Suppressor macrophage (primary cell): ENCODE data around the gene BAZ1A.

Experiments used
- DNase-seq, 4 experiments: peaks; one replicate each; pipeline ENCODE4 v3.0.0-alpha.2; 2020 to 2022
- total RNA-seq, 17 experiments: gene quantifications; one replicate each; lab custom pipeline; 2026; ENCODE audit warnings: mixed read lengths in 6 of 17, inconsistent platforms in 3 of 17; lab: John Stamatoyannopoulos, UW

Gene BAZ1A
- 99.9 to 721 (median 195) reads per million in 17 experiments for total RNA-seq

GRCh38 chr14:34875031-34875922, at the start of gene BAZ1A:
TSS of gene BAZ1A (minus strand) at chr14:34875360. CDS start at chr14:34874604, 756 bp downstream.
- peak; percentile 83 to 95 (median 90) for DNase-seq

DNA sequence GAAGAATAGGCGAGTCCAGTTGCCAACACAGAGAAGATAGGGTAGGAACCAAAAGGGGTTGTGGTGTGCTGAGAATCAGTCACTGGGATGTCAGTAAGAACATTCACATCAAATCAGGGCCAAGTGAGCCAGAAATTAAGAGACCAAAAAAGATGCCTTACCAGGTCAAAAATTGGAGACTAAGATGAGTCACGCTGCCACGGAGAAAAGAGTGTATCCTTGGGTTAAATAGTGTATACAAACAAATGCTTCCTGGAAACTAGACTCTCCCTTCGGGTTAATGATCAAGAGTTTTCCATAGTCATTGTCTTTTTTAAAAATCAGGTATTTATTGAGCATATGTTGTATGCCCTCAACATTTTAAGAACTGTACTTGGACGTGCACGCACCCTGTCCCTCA, 45.2 kb upstream of the BAZ1A start:
- no peak for DNase-seq

- DNase-seq = no peak
Observed at GRCh38 chr14:34913619-34914018, 38.5 kb upstream of the BAZ1A start.

GRCh38 chr14:34912966-34913365, 37.8 kb upstream of the BAZ1A start:
- no peak for DNase-seq

DNA sequence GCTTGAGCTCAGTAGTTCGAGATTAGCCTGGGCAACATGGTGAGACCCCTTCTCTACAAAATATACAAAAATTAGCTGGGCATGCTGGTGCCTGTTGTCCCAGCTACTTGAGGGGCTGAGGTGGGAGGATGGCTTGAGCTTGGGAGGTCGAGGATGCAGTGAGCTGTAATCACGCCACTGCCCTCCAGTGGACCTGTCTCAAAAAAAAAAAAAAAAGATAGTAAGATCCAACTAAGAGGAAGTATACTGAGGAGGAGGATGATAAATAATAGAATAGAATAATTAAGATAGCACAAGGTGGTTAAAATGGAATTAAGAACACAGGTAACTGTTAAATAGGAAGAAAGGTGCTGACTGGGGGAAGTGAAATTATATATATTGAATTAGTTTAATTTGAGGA, 37.0 kb upstream of the BAZ1A start:
- peak in 1 of 4 experiments; percentile 3 for DNase-seq

DNA sequence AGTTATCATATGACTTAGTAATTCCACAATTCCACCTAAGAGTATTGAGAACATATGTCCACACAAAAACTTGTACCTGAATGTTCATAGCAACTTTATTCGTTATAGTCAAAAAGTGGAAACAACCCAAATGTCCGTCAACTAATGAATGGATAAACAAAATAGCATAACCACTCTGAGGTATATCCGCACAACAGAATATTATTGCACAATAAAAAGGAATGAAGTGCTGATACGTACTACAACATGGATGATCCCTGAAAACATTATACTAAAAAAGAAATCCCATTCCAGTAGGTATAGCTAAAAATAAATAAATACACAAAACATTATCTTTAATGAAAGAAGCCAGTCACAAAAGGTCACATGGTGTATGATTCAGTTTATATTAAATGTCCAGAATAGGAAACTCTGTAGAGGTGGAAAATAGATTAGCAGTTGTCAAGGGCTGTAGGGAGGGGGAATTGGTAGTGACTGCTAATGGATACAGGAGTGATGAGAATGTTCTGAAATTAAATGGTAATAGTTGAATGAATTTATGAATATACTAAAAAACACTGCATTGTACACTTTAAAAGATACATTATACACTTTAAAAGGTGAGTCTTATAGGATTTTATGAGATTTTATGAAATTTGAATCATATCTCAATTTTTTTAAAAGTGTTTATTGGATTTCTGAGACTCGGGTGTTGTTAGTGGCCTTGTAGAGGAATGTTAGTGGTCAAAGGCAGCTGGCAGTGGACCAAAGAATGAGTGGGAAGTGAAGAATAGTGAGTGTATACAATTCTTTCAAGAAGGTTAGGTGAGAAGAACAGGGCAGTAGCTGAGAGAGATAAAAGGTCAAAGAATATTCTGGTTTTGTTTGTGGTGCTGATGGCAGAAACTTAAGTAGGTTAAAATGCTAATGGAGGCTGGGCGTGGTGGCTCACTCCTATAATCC, 36.3 kb upstream of the BAZ1A start:
- DNase-seq = no peak

- DNase-seq = no peak
Observed at GRCh38 chr14:34906287-34906686, 31.1 kb upstream of the BAZ1A start.

DNA sequence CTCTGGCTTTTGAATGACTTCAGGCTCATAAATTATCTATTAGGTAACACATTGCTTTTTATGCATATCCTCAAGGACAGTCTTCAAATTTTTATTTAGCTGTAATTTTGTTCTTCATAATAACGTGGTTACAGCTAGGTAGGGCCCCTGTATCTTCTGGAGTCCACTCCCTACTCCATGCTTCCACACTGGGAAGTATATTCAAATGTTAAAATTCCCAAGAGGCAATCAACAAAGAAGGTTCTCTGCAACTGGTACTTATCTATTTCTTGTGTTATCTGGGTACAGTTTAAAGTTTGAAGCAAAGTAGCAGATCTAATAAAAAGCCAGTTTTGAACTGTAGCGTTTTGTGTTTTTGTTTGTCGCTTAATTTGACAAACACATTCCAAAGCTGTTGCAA, 20.1 kb upstream of the BAZ1A start:
- no peak for DNase-seq

GRCh38 chr14:34890937-34891336, 15.8 kb upstream of the BAZ1A start:
- no peak for DNase-seq

- no peak for DNase-seq
Observed at GRCh38 chr14:34888186-34888585, 13.0 kb upstream of the BAZ1A start.

DNA sequence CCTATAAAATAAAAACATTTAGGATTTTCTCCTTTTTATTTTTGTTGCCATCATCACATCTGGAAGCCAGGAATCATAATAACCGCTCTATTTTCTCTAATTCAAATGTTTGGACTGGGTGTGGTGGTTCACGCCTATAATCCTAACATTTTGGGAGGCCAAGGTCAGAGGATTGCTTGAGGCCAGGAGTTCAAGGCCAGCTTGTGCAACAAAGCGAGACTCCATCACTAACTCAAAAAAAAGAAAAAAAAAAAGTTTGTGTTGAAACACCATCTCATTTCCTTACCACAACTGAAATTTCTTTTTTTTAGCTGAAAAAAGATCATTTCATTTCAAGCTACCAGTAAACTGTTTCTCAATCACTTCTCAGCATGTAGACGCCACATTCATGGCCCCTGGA, 8.8 kb upstream of the BAZ1A start:
- no peak for DNase-seq

DNA sequence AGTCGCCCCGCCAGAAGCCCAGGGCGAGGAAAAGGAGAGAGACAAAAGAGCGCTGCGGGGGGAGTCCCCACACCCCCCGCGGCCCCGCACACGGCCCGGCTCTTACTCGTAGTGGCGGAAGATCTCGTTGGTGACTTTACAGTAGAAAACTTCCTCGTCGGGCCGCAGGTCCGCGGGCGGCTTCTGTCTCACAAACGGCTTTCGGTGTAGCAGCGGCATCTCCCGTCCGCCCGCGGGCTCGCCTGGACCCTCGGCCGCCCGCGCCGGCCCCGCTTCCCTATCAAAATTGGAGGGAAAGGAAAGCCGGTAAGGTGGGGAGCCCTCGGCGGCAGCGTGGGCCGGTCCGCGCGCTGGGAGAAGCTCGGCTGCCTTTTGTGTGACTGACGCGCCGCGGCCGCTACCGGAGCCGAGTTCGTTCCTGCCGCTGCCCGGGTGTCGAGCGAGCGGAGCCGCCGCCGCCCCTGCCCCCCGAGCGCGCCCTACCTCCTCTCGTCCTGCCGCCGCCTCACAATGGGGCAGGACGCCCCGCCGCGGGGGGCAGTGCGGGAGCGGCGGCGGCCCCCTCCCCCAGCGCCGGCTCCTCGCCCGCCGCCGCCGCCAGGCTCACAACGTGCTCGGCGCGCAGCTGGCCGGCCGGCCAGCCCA, 652 bp downstream of the BAZ1A start:
- peak; percentile 58 to 77 (median 64) for DNase-seq

- DNase-seq = peak; percentile 95 to 98 (median 96)
Observed at GRCh38 chr14:34873589-34874385, 1.4 kb downstream of the BAZ1A start.

GRCh38 chr14:34872822-34873588, 2.2 kb downstream of the BAZ1A start:
- DNase-seq = peak; percentile 21 to 51 (median 34)

GRCh38 chr14:34867199-34867598, 8.0 kb downstream of the BAZ1A start:
- no peak for DNase-seq

DNA sequence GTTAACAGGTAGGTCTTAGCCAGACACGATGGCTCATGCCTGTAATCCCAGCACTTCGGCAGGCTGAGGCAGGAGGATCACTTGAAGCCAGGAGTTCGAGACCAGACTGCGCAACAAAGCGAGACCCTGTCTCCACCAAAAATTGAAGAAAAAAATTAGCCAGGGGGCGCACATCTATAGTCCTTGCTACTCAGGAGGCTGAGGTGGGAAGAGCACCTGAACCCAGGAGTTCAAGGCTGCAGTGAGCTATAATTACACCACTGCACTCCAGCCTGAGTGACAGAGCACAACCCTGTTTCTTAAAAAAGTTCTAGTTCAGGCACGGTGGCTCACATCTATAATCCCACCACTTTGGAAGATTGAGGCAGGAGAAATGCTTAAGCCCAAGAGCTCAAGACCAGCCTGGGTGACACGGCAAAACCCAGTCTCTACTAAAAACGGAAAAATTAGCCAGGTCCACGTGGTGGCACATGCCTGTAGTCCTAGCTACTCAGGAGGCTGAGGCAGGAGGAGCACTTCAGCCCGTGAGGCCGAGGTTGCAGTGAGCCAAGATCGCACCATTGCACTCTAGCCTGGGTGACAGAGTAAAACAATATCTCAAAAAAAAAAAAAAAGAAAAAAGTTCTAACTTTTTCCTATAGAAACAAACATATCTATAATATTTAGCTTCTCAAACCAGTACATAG, 9.1 kb downstream of the BAZ1A start:
- no peak for DNase-seq

DNA sequence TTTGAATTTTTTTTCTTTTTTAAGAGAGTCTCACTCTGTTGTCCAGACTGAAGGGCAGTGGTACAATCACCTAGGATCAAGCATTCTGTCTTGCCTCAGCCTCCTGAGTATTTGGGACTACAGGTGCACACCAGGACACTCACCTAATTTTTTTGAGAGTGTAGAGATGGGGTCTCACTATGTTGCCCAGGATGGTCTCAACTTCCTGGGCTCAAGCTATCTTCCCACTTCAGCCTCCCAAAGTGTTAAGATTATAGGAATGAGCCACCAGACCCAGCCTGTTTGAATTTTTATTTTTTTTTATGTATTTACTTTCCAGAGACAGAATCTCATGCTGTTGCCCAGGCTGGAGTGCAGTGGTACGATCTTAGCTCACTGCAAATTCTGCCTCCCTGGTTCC, 11.3 kb downstream of the BAZ1A start:
- DNase-seq = no peak

- no peak for DNase-seq
Observed at GRCh38 chr14:34858765-34859164, 16.4 kb downstream of the BAZ1A start.

GRCh38 chr14:34857689-34858449, 17.3 kb downstream of the BAZ1A start:
- peak in 3 of 4 experiments; percentile 24 to 55 (median 48) for DNase-seq

DNA sequence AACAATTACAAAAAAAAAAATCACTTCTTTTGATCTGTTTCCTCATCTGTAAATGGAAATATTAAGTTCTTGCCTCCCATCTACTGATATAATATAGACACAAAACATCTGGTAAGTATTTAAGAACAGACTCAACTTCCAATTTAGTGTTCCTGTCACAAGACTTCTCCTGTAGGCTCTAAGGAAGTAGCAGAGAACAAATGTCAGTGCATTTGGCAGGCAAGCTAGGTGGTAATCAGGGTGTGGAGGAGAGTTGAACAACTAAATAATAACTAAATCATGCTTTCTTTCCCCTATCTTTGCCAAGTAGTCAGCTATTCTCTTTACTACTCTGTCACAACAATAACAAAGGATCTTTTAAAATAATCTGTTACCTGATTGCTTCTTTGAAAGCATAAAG, 22.1 kb downstream of the BAZ1A start:
- no peak for DNase-seq
